Tibial nerve (tissue), 4 donors: ENCODE data around the gene MGAT3. TPM values are rescaled to one million over a fixed set of nuclear protein-coding genes. Genes with fewer than 3 reads are reported as not detected.

Source experiments
- DNase-seq, 2 donors: peaks; one replicate each; pipeline ENCODE4 v3.0.0-alpha.2; 2019; ENCODE audit warnings: low spot score in 2 of 2
- H3K27ac ChIP-seq, 4 donors: fragments of 200-600 bp; sonication (generic) in 3 of 4; one replicate each; pipeline ENCODE4 v1.5.1; 2017 to 2019; ENCODE audit warnings: mild to moderate bottlenecking in 1 of 4
- H3K27me3 ChIP-seq, 2 donors: fragments of 200-600 bp; sonication (generic) in 1 of 2; one replicate each; pipeline versions ENCODE4 v1.5.1 to v1.6.0; 2017 to 2019
- H3K36me3 ChIP-seq, 3 donors: fragments of 200-600 bp; sonication (generic); one replicate each; pipeline ENCODE4 v1.5.1; 2018 to 2019
- H3K4me1 ChIP-seq, 4 donors: fragments of 200-600 bp; sonication (generic) in 3 of 4; one replicate each; pipeline ENCODE4 v1.5.1; 2017 to 2019
- H3K4me3 ChIP-seq, 4 donors: fragments of 200-600 bp; sonication (generic) in 3 of 4; one replicate each; pipeline ENCODE4 v1.5.1; 2017 to 2019; ENCODE audit warnings: mild to moderate bottlenecking in 1 of 4, moderate library complexity in 1 of 4
- H3K9me3 ChIP-seq, 4 donors: fragments of 200-600 bp; sonication (generic) in 3 of 4; one replicate each; pipeline ENCODE4 v1.5.1; 2017 to 2019
- CTCF ChIP-seq, 5 experiments: fragments of 200-600 bp in 3 of 5; fragments of 450-650 bp in 2 of 5; sonication (generic) in 3 of 5; IDR thresholded peaks; one replicate each; pipeline ENCODE4 v1.5.1; 2016 to 2019; ENCODE audit warnings: antibody characterized with exemption in 5 of 5, mild to moderate bottlenecking in 3 of 5, moderate library complexity in 2 of 5
- EP300 ChIP-seq, 2 donors: sonication (generic); formaldehyde crosslinking; IDR thresholded peaks; one replicate each; pipeline ENCODE4 v1.6.1; 2017; ENCODE audit warnings: antibody characterized with exemption in 2 of 2, mild to moderate bottlenecking in 1 of 2
- POLR2A ChIP-seq, 2 donors: fragments of 450-650 bp; IDR thresholded peaks; one replicate each; pipeline ENCODE4 v1.6.1; 2017; ENCODE audit warnings: antibody characterized with exemption in 2 of 2, mild to moderate bottlenecking in 2 of 2, moderate library complexity in 2 of 2
- WGBS, 2 donors: methylation state at CpG; one replicate each; pipeline ENCODE4 v1.1.5; 2018; 5-methylcytosine and 5-hydroxymethylcytosine counted together
- total RNA-seq, 4 donors: library from RNA; depleted of rRNA; stranded (reverse); fragments of >200 nt; gene quantifications; one replicate each; pipeline ENCODE4 v1.1.0, GENCODE V29; 2016

The MGAT3 gene
- total RNA-seq, 4 donors from 2014 or later, result 26.2 to 32.7 (median 32.2) TPM

- Histone ChIP-seq H3K4me1 (peaks cover 0 to 27% (median 13%) of the 10 kb centered on the region in 4 donors), H3K27ac (no peak overlapping the region), H3K9me3 (no peaks in the 10 kb centered on the region), H3K27me3 (no peaks in the 10 kb centered on the region), H3K4me3 (no peak overlapping the region), H3K36me3 (peaks cover 4 to 77% (median 32%) of the 10 kb centered on the region in 3 donors)
- no peak for TF ChIP-seq POLR2A (IDR thresholded peaks at IDR 0.05)
- no peak for TF ChIP-seq EP300 (IDR thresholded peaks at IDR 0.05)
- peak; percentile 67 to 77 (median 68) for TF ChIP-seq CTCF (IDR thresholded peaks at IDR 0.05)
- peak; percentile 72 to 93 for DNase-seq
- WGBS, 2 donors, result 30 to 35% methylated on average over 8 of the region's 8 CpGs
Measured at GRCh38 chr22:39514373-39514973, 57.7 kb downstream of the MGAT3 start.

GRCh38 chr22:39515266-39516050, 58.6 kb downstream of the MGAT3 start:
- WGBS, 2 donors, result 84 to 87% methylated on average over 12 of the region's 12 CpGs
- Histone ChIP-seq H3K27me3 (no peaks in the 10 kb centered on the region), H3K36me3 (peaks cover 4 to 67% (median 27%) of the 10 kb centered on the region in 3 donors), H3K4me3 (no peak overlapping the region), H3K27ac (no peak overlapping the region), H3K9me3 (no peaks in the 10 kb centered on the region), H3K4me1 (peaks cover 0 to 28% (median 13%) of the 10 kb centered on the region in 4 donors)
- no peak for DNase-seq
- TF ChIP-seq EP300 (IDR thresholded peaks at IDR 0.05), result no peak
- no peak for TF ChIP-seq CTCF (IDR thresholded peaks at IDR 0.05)
- TF ChIP-seq POLR2A (IDR thresholded peaks at IDR 0.05), result no peak

- H3K4me1 ChIP-seq, result peaks cover 0 to 39% (median 26%) of the 10 kb centered on the region in 4 donors
- H3K27ac ChIP-seq, result peak overlapping the region in 1 of 4 donors; percentile 11
- WGBS, 2 donors, result 72 to 78% methylated on average over 3 of the region's 3 CpGs
- H3K36me3 ChIP-seq, result peaks cover 0 to 62% (median 31%) of the 10 kb centered on the region in 3 donors
- no peak for TF ChIP-seq POLR2A (IDR thresholded peaks at IDR 0.05)
- no peak for TF ChIP-seq EP300 (IDR thresholded peaks at IDR 0.05)
- TF ChIP-seq CTCF (IDR thresholded peaks at IDR 0.05), result no peak
- H3K4me3 ChIP-seq, result no peak overlapping the region
- no peak for DNase-seq
- H3K9me3 ChIP-seq, result no peaks in the 10 kb centered on the region
- H3K27me3 ChIP-seq, result no peaks in the 10 kb centered on the region
Measured at GRCh38 chr22:39517470-39517869, 60.7 kb downstream of the MGAT3 start.

GRCh38 chr22:39518144-39518786, 61.5 kb downstream of the MGAT3 start:
- DNase-seq, result no peak
- WGBS, 2 donors, result 38 to 43% methylated on average over 5 of the region's 5 CpGs
- Histone ChIP-seq H3K9me3 (no peaks in the 10 kb centered on the region), H3K4me1 (peaks cover 0 to 47% (median 34%) of the 10 kb centered on the region in 4 donors), H3K27me3 (no peaks in the 10 kb centered on the region), H3K36me3 (peaks cover 0 to 62% (median 28%) of the 10 kb centered on the region in 3 donors), H3K4me3 (no peak overlapping the region), H3K27ac (peak overlapping the region in 3 of 4 donors; percentile 97 to 100 (median 98))
- TF ChIP-seq CTCF (IDR thresholded peaks at IDR 0.05) (no peak), POLR2A (IDR thresholded peaks at IDR 0.05) (no peak), EP300 (IDR thresholded peaks at IDR 0.05) (no peak)
